Heart right ventricle (tissue), 16 donors: ENCODE results near the gene CMTM7. TPM values are rescaled to one million over a fixed set of nuclear protein-coding genes. Genes with fewer than 3 reads are reported as not detected.

Source experiments
- ATAC-seq, 8 donors: fragments of 200-7000 bp; cut with Tn5 transposase; one replicate each; pipeline ENCODE4 v1.9.1; 2020; ENCODE audit warnings: mild to moderate bottlenecking in 8 of 8, moderate library complexity in 8 of 8, moderate number of reproducible peaks in 1 of 8
- DNase-seq, 2 donors: peaks; one replicate each; pipeline ENCODE4 v3.0.0-alpha.2; 2020
- H3K27ac ChIP-seq, 10 donors: fragments of 200-600 bp; sonication (generic) in 2 of 10; one replicate each; pipeline versions ENCODE4 v1.5.0 to v1.8.0; 2020 to 2022; ENCODE audit warnings: mild to moderate bottlenecking in 3 of 10
- H3K27me3 ChIP-seq, 7 donors: fragments of 200-600 bp; one replicate each; pipeline ENCODE4 v1.8.0; 2021 to 2022; ENCODE audit warnings: mild to moderate bottlenecking in 2 of 7
- H3K36me3 ChIP-seq, 9 donors: fragments of 200-600 bp; sonication (generic) in 1 of 9; one replicate each; pipeline versions ENCODE4 v1.5.0 to v1.8.0; 2020 to 2022; ENCODE audit warnings: mild to moderate bottlenecking in 2 of 9
- H3K4me1 ChIP-seq, 9 donors: fragments of 200-600 bp; sonication (generic) in 1 of 9; one replicate each; pipeline versions ENCODE4 v1.5.0 to v1.8.0; 2020 to 2022; ENCODE audit warnings: mild to moderate bottlenecking in 4 of 9
- H3K4me3 ChIP-seq, 10 donors: fragments of 200-600 bp; sonication (generic) in 2 of 10; one replicate each; pipeline versions ENCODE4 v1.5.0 to v1.8.0; 2020 to 2022; ENCODE audit warnings: mild to moderate bottlenecking in 7 of 10, moderate library complexity in 2 of 10
- H3K9me3 ChIP-seq, 11 donors: fragments of 200-600 bp in 10 of 11; sonication (generic) in 2 of 11; one replicate each; pipeline versions ENCODE4 v1.5.0 to v1.8.0; 2013 to 2022; ENCODE audit warnings: mild to moderate bottlenecking in 2 of 11, control low read depth in 1 of 11, moderate library complexity in 1 of 11
- WGBS, 2 donors: extraction: QIAGEN DNeasy Blood & Tissue Kit; methylation state at CpG; one replicate each; pipeline ENCODE4 v1.1.7; 2013; ENCODE audit warnings: inconsistent platforms in 1 of 2; 5-methylcytosine and 5-hydroxymethylcytosine counted together
- intact Hi-C, 10 donors: fragments of 100-400 bp; cut with DNase I; formaldehyde crosslinking; loops; one replicate each; pipeline versions ENCODE4 v1.11.1 to v1.14.2; 2022
- polyA plus RNA-seq, 2 donors: library from polyadenylated mRNA; stranded (reverse); fragments of 200-250 nt; gene quantifications; one replicate each; pipeline ENCODE4 v1.2.3, GENCODE V29; 2013
- total RNA-seq, 10 donors: library from RNA; stranded (reverse); fragmentation: NEBNext Ultra II Directional in 3 of 10; extraction: Animal tissue kit (Norgen Biotek cat#: 25700) in 3 of 10; gene quantifications; one replicate each; pipeline versions ENCODE4 v1.2.1 to v1.2.4, GENCODE V29; 2021 to 2023
- TF ChIP-seq, protein P1 (sequence below), 9 donors: fragments of 200-600 bp; sonication (generic) in 2 of 9; IDR thresholded peaks; one replicate each; pipeline versions ENCODE4 v1.5.0 to v1.8.0; 2021 to 2022; ENCODE audit warnings: antibody characterized with exemption in 9 of 9, mild to moderate bottlenecking in 5 of 9, moderate library complexity in 1 of 9
- donor health status: Arrhythmogenic right ventricular cardiomyopathy.
- donor health status: ischemic (EF 13 %, LVEDD 7.1; RV severe dilation, severe dysfunction).
- donor health status: healthy with polysubstance abuse.
- donor health status: DM: no; HTN: yes; CAD: no.
- donor health status: DM: no; HTN: no; CAD: no.
- donor health status: ischemic (EF 25% LVEDD 6.9; RV normal size, moderate dysfunction).
- donor health status: ischemic (EF 25% LVEDD 5.7; RV mildly dilated, moderate dysfunction).
- donor health status: healthy.
- donor health status: DM: yes; HTN: yes; CAD: no.
- donor health status: Ischemic cardiomyopathy.
- donor health status: ischemic (EF 35%, LVEDD 5.7; RV mildly dilated, moderate dysfunction).
- donor health status: nonischemic (EF 11% LVEDD 7.7; RV severe dilation, severe dysfunction).
- donor health status: DM: yes; HTN: yes; CAD: no.
- donor health status: PGD.
- donor health status: ischemic (EF 29% LVEDD 5.4; RV normal size, mild dysfunction).
- donor health status: nonischemic (EF 23%, LVEDD 6.1; RV moderate dilation, normal function).

Gene CMTM7
- total and polyA plus RNA-seq, 12 donors: 1.7 to 9.2 (median 3.0) TPM

DNA sequence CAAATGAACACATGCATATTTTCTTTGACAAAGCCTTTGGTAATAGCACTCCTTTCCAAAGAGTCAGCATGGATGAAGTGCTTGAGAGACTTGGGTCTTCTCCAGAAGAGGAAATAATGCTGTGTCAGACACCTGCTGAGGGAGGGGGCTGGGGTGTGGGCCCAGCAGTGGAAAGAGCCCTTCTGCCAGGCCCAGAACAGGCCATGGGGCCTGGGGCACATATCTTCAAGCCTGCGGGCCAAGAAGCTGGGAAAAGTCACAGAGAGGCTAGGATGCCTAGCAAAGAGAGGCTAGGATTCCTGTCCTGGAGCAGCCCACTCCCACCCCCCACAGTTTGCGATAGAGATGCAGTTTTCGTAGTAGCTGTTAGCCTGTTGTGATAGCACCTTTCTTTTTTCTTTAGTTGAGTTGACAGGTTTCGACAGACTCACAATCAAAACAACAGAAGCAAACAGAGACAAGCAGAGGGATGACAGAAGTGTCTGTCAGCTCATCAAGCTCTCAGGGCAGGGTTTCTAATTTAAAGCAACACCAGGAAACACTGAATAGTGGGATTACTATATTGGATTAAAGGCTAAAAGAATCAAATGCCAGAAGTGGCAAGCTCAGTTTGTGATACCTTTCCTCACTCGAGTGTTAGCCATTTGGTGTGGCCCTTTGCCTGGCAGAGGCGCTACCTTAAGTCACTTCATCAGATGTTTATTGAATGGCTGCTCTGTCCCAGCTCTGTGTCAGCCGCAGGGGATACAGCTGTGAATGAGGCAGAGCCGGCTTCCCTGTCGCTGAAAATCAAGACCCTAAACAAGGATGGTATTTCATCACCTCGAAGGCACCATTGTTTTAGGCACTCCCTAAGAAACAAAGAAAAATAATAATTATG is 19.0 kb downstream of the CMTM7 start:
- H3K4me1 ChIP-seq: peaks cover 0 to 70% (median 17%) of the 10 kb centered on the region in 9 donors
- no peak for DNase-seq

DNA sequence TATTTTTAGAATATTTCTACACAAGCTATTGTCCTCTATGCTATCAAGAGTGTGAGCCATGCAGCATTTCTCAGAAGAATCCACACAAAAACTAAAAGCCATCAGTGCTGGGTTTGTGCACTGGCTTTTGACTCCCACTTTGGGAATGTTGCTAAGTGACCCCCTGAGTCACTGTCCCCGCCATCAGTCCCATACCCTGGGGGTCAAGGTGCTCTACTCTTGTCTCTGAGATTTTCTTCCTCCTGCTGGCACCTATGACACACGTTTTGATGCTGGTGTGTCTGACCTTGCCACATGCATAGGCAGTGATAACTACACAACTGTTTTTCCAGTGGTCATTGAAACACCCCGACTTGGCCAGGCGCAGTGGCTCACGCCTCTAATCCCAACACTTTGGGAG is 19.8 kb downstream of the CMTM7 start:
- Histone ChIP-seq H3K27ac (no peak overlapping the region), H3K4me3 (no peak overlapping the region), H3K27me3 (no peaks in the 10 kb centered on the region), H3K9me3 (no peaks in the 10 kb centered on the region), H3K4me1 (peaks cover 0 to 65% (median 17%) of the 10 kb centered on the region in 9 donors), H3K36me3 (no peaks in the 10 kb centered on the region)
- DNase-seq: no peak
- ATAC-seq: no peak
- TF ChIP-seq, protein P1, sequence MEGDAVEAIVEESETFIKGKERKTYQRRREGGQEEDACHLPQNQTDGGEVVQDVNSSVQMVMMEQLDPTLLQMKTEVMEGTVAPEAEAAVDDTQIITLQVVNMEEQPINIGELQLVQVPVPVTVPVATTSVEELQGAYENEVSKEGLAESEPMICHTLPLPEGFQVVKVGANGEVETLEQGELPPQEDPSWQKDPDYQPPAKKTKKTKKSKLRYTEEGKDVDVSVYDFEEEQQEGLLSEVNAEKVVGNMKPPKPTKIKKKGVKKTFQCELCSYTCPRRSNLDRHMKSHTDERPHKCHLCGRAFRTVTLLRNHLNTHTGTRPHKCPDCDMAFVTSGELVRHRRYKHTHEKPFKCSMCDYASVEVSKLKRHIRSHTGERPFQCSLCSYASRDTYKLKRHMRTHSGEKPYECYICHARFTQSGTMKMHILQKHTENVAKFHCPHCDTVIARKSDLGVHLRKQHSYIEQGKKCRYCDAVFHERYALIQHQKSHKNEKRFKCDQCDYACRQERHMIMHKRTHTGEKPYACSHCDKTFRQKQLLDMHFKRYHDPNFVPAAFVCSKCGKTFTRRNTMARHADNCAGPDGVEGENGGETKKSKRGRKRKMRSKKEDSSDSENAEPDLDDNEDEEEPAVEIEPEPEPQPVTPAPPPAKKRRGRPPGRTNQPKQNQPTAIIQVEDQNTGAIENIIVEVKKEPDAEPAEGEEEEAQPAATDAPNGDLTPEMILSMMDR (IDR thresholded peaks at IDR 0.05): no peak
- intact Hi-C loops: no loop called here
- WGBS, 2 donors: 89 to 90% methylated on average over 5 of the region's 5 CpGs

More for the DNA sequence above, 19.0 kb downstream of the CMTM7 start:
- TF ChIP-seq, protein P1 (IDR thresholded peaks at IDR 0.05): no peak
- no peak for ATAC-seq
- H3K27me3 ChIP-seq: no peaks in the 10 kb centered on the region
- no peaks in the 10 kb centered on the region for H3K36me3 ChIP-seq
- intact Hi-C loops: no loop called here
- H3K9me3 ChIP-seq: no peaks in the 10 kb centered on the region
- peak overlapping the region in 1 of 10 donors; percentile 83 for H3K27ac ChIP-seq
- WGBS, 2 donors: 75 to 89% methylated on average over 10 of the region's 10 CpGs
- H3K4me3 ChIP-seq: no peak overlapping the region

DNA sequence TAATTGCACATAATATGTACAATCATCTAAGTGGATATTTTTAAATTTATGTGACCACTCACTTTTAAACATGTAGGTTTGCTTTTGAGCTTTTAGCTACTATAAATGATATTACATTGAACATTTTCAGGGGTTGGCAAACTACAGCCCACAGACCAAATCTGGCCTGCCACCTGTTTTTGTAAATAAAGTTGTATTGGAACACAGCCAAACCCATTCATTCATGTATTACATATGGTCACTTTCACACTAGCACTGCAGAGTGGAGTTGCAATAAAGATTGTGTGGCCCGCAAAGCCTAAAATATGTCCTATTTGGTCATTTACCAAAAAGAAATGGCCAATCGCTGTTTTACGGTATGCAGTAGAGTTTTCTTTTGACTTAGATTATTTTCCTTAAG is 21.2 kb downstream of the CMTM7 start:
- Histone ChIP-seq H3K4me1 (peaks cover 0 to 56% (median 17%) of the 10 kb centered on the region in 9 donors), H3K36me3 (no peaks in the 10 kb centered on the region), H3K27ac (no peak overlapping the region), H3K9me3 (no peaks in the 10 kb centered on the region), H3K27me3 (no peaks in the 10 kb centered on the region), H3K4me3 (no peak overlapping the region)
- TF ChIP-seq, protein P1 (IDR thresholded peaks at IDR 0.05): no peak
- intact Hi-C loops: no loop called here
- DNase-seq (no peak), ATAC-seq (no peak)
- WGBS, 2 donors: 91 to 92% methylated on average over 3 of the region's 3 CpGs

DNA sequence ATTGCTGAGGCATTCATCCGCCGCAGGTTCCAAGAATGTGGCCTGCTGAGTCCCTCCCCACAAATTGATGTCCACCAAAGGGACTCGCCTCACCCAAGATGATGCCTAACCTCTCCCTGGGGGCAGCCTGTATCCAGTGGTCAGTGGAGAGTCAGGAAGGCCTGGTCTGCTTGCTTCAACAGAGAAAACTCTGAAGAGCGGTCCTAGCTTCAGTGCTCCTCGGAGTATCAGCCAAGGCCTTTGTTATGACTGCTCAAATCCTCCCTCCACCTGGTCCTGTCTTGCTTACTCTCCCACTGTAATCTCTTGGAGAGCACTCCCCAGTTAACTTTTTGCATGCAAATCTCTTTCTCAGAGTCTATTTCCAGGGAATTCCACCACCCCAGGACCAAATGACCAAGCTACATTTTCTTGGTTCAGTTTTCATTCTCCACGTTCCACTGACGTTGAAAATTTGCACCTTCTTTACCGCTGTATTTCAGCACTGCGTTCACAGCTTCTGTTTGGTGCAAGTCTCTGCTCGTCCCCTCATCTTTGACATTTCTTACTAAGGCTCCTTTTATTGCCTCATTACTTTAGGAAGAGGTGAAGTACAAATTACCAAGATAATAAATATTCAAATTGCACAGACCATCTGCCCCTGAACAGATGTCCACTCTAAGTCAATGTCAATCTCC is 22.3 kb downstream of the CMTM7 start:
- WGBS, 2 donors: 69 to 84% methylated on average over 10 of the region's 10 CpGs
- no peak overlapping the region for H3K4me3 ChIP-seq
- TF ChIP-seq, protein P1 (IDR thresholded peaks at IDR 0.05): no peak
- H3K36me3 ChIP-seq: no peaks in the 10 kb centered on the region
- H3K4me1 ChIP-seq: peaks cover 0 to 56% (median 17%) of the 10 kb centered on the region in 9 donors
- ATAC-seq: no peak
- peak overlapping the region in 6 of 10 donors; percentile 2 to 90 (median 70) for H3K27ac ChIP-seq
- H3K27me3 ChIP-seq: no peaks in the 10 kb centered on the region
- H3K9me3 ChIP-seq: peaks cover 0 to 3% (median 0%) of the 10 kb centered on the region in 11 donors
- intact Hi-C loops: no loop called here
- no peak for DNase-seq
